Stimulated activated CD8-positive, alpha-beta memory T cell treated with anti-CD3 and anti-CD28 coated beads, Interleukin-7, amount 100 ng/mL, for 48 hours (primary cell): ENCODE results near the gene TRMU.

Experiments used
- DNase-seq, 2 donors: peaks; one replicate each; pipeline ENCODE4 v3.0.0-alpha.2; 2020; ENCODE audit warnings: low read depth in 1 of 2; ENCODE audit errors: extremely low read depth in 1 of 2

The TRMU gene

GRCh38 chr22:46331496-46331895 lies 4.0 kb upstream of the TRMU start:
- DNase-seq = no peak

DNA sequence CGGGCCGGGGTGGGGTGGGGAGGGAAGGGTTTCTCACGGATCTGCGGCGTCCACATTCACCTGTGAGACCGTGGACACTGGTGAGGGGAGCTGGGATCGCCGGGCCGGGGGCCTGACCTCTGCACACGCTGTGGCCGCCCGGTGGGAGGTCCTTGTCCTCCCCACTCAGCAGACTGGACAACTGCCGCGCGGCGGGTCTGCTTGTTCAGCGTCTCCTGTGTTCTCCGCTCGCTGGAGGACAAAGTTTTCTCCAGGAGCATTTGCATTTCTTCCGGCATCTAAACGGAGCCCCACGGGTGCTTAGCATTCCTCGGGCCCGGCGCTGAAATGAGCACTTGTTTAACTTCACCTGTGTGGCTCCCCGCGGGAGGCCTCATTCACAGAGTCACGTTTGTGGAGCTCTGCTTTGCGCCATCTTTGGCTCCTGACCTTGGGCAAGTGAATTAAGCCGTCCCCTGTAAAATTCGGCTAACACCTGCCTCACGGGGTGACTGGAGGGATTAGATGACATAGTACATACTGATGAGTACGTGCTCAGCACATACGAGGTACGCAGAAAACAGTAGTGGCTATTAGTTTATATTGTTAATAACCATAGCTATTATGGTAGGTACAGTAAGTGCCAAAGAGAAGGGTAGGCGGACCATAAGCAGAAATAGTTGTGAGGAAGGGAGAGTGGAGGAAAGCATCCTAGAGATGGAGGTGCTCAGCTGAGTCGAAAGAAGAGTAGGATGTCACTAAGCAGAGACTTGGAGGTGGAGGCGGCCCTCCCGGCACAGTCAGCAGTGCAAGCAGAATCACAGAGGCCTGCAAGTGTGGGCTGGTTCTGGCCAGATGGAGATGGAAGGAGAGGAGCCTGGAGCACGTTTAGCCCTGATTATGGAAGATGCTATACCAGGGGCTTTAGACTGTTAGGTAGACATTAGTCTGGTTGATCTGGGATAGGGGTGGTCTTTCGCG lies 885 bp downstream of the TRMU start:
- DNase-seq = no peak

GRCh38 chr22:46337870-46338269 lies 2.4 kb downstream of the TRMU start:
- DNase-seq = no peak

DNA sequence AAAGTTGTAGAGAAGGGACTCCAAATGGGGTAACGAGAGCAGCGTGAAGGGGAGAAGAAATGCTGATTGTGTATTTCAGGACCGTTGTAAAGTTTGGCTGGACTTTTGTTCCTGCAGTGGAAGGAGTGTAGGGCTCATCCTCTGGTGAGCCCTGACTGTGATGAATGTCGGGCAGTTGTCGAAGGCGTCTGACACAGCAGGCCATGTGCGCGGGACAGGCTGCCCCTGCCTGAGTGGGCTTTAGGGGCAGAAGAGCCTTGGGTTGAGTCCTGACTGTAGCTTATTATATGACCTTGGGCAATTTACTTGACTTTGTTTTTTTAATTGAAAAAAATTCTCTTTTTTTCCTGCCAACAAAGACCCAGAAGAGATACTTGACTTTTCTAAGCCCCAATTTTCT lies 3.1 kb downstream of the TRMU start:
- DNase-seq = no peak

- DNase-seq = no peak
These were observed 4.4 kb downstream of the TRMU start for GRCh38 chr22:46339956-46340355.

DNA sequence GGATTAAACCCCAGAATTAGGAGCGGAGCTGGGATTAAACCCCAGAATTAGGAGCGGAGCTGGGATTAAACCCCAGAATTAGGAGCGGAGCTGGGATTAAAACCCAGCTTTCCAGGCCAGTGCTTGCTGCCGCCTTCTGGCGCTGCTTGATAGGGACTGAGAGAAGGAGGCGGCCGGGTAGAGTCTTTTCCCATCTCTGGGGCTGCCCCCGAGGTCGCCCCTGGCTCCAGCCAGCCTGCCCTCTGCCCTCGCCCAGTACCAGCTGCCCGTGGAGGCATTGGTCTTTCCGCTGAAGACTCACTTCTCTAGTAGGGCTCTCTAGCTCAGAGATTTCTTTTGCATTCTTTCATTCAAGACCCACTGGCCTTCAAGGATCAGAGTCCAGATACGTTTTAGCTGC lies 5.2 kb downstream of the TRMU start:
- DNase-seq = no peak

DNA sequence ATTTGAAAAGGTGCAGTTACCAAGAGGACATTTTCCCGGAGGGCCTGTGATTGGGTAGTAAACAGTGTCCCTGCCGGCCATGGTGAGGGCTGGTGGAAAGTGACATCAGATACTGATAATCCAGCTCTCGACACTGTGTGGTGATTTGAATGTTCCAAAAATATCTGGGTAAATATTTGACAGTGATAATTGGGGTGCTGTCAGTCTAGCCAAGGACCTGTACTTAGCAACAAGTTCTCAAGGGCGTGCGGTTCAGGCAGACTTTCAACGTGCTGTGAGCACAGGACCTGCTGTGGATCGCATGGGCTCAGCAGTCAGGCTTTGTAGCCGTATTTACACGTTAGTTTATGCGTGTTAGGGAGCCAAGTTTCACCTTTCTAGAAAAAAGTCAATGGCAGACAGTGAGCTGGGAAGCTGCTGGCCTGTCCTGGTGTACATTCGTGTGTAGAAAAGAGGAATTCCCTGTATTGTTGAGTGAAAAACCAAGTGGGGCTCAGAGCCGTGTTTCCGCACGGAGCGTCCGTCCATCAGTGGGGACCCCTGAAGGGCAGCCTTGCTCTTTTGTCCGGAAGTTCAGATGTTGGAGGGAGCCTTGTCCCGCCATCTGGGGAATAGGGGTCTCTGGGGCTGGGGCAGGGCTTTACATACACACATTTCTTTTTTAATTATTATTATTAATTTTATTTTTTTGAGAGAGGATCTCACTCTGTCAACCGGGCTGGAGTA lies 11.3 kb downstream of the TRMU start:
- DNase-seq = no peak

GRCh38 chr22:46347646-46348045 lies 12.1 kb downstream of the TRMU start:
- no peak for DNase-seq

DNA sequence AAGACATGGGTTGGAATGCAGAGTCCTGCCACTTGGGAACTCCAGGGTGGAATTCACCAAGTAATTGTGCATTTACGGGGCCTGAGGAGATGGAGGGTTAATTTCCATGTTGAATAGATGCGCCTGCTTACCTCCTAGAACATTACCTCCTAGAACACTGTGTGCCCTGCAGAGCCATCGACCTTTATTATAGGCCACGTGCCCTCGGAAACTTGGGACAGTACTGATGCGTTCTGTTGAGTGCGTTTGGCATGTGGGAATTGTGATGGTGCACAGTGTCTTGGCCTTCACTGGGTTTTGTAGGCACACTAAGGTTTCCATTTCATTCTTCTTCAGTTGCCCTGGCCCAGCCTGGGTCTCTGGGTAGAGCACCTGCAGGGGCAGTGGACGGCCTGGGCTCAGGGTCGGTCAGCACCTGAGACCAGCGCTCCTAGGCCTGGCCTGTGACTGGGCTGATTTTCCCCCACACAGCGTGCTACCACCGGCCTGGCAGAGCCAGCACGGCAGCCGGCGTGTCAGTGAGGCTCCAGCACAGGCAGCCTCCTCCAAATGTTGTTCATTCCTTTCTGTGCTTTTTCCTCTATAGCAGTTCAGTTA lies 12.7 kb downstream of the TRMU start:
- DNase-seq = no peak

DNA sequence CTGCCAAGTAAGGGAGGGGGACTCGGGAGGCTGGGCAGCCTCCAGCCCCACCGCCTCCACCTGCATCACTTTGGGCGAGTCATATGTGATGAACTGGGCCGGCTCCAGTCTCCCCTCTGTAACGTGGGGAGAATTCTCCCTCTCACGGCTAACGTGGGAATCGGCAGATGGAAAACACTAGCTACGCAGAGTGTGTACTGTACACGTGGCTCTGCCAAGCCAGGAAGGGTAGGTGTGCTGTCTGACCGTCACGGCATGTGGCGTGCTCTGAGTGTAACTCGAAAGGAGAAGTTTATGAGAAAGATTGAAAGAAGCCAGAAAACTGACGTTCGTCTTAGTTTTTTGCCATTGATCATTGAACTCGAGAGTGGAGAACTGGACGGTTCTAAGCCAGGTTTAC lies 13.7 kb downstream of the TRMU start:
- DNase-seq = no peak

GRCh38 chr22:46349681-46350080 lies 14.2 kb downstream of the TRMU start:
- no peak for DNase-seq

- no peak for DNase-seq
These were observed 14.6 kb downstream of the TRMU start for GRCh38 chr22:46350121-46350520.

DNA sequence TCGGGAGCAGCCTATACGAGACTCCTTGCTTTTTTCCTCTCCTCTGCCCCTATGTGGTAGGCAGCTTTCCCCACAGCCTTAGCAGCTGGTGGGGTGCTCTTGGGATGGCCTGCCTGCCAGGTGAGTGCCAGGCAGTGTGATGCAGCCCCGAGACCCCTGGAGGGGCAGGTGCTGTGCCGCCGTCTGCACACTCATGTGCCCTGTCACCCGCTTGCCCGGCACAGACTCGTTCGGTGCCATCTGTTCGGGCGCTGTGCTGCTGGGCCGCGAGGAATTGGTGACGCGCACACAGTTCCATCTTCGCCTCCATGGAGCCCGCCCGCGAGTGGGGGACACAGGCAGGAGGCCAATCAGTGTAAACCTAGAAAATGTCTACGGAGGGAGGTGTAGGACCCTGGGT lies 15.1 kb downstream of the TRMU start:
- DNase-seq = no peak

- DNase-seq = no peak
These were observed 15.7 kb downstream of the TRMU start for GRCh38 chr22:46351131-46351735.

- no peak for DNase-seq
These were observed 16.3 kb downstream of the TRMU start for GRCh38 chr22:46351767-46352166.

GRCh38 chr22:46352276-46352675 lies 16.8 kb downstream of the TRMU start:
- DNase-seq = no peak

- no peak for DNase-seq
These were observed 17.3 kb downstream of the TRMU start for GRCh38 chr22:46352691-46353386.

DNA sequence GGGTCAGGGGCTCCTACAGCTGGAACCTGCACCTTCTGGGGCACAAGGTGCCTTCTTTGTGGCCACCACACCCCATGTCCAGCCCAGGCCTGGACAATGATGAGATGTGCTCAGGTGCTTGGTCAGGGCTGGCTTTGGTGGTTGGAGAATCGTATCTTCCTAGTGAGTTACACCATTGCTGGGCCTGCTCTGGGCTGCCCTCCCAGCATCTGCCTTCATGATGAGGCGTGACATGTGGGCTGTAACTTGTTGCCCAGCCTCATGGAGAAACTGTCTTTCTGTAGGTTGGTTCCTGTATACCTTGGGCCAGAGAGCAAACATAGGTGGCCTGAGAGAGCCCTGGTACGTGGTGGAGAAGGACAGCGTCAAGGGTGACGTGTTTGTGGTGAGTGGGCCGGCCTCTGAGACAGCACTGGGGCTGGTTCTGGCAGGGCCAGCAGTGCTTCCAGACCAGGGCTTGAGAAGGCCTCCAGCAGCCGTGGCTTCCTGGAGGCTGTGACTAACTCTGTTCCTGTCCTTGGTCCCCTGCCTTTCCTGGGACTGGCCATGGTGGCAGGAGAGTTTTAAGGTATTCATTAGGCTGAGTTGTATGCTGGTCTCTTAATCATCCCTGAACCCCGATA lies 18.1 kb downstream of the TRMU start:
- no peak for DNase-seq

DNA sequence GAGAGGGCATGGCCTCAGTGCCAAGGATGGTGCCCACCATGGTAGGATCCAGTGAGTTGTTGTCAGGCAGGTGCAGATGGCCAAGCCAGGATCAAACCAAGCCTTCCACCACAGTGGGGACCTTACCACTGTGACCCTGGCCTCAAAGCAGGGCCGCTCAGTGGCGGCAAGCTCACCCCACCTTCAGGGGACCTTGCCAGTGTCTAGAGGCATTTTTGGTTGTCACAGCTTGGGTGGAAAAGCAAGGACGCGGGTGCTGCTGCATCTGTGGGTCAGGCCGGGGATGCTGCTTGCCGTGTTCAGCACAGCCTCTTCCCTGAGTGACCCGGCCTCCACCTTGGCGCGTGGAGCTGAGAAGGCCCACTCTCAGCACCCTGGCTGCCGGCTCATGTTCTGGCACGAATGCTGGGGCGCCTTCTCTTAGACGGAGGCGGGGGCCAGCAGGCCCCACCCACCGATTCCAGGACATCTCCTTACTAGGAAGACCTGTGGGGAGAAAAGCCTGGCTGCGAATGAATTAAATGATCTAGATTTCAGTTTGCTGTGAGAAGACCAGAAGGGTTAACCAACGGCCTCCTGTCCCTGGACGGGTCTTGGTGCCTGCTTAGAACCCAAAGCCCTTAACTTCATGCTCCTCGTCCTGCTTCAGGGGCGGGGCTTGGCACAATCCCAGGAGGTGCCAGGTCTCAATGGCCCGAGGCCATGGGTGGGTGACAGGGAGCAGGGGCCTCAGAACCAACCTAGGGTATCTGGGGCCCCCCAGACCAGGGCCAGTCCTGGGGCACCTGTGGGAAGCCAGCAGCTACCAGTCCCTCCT lies 18.9 kb downstream of the TRMU start:
- no peak for DNase-seq

GRCh38 chr22:46354993-46355305 lies 19.4 kb downstream of the TRMU start:
- no peak for DNase-seq
